Effector CD8-positive, alpha-beta T cell (primary cell): ENCODE measurements around the gene MPRIP.

Source experiments
- DNase-seq: peaks from one replicate; lab custom pipeline; 2025; lab: John Stamatoyannopoulos, UW

The MPRIP gene

GRCh38 chr17:17051380-17051779 lies 9.1 kb downstream of the MPRIP start:
- DNase-seq = no peak

GRCh38 chr17:17051791-17052461 lies 9.7 kb downstream of the MPRIP start:
- DNase-seq = no peak

GRCh38 chr17:17052462-17053221 lies 10.4 kb downstream of the MPRIP start:
- no peak for DNase-seq

GRCh38 chr17:17053446-17054379 lies 11.5 kb downstream of the MPRIP start:
- no peak for DNase-seq

- DNase-seq = no peak
Observed at GRCh38 chr17:17054636-17055035, 12.4 kb downstream of the MPRIP start.

- DNase-seq = no peak
Observed at GRCh38 chr17:17055286-17056155, 13.3 kb downstream of the MPRIP start.

GRCh38 chr17:17056156-17056539 lies 13.9 kb downstream of the MPRIP start:
- no peak for DNase-seq

- no peak for DNase-seq
Observed at GRCh38 chr17:17057057-17057551, 14.8 kb downstream of the MPRIP start.

- DNase-seq = no peak
Observed at GRCh38 chr17:17058304-17058703, 16.0 kb downstream of the MPRIP start.

- no peak for DNase-seq
Observed at GRCh38 chr17:17059301-17059890, 17.1 kb downstream of the MPRIP start.

- no peak for DNase-seq
Observed at GRCh38 chr17:17060001-17060922, 18.0 kb downstream of the MPRIP start.

- DNase-seq = no peak
Observed at GRCh38 chr17:17060930-17061329, 18.7 kb downstream of the MPRIP start.

GRCh38 chr17:17061516-17061915 lies 19.3 kb downstream of the MPRIP start:
- no peak for DNase-seq

- DNase-seq = no peak
Observed at GRCh38 chr17:17062356-17062755, 20.1 kb downstream of the MPRIP start.

GRCh38 chr17:17062866-17063265 lies 20.6 kb downstream of the MPRIP start:
- DNase-seq = no peak

GRCh38 chr17:17063546-17064122 lies 21.4 kb downstream of the MPRIP start:
- DNase-seq = no peak

- no peak for DNase-seq
Observed at GRCh38 chr17:17064322-17064721, 22.1 kb downstream of the MPRIP start.

GRCh38 chr17:17066021-17066420 lies 23.8 kb downstream of the MPRIP start:
- no peak for DNase-seq

- no peak for DNase-seq
Observed at GRCh38 chr17:17067257-17067656, 25.0 kb downstream of the MPRIP start.
